SK-N-SH (cell line): ENCODE measurements around the gene NR2F6. TPM values are rescaled to one million over a fixed set of nuclear protein-coding genes. Genes with fewer than 3 reads are reported as not detected.

Experiments used
- CTCF ChIA-PET: fragments of 300-600, 350-600 bp; formaldehyde crosslinking; extraction: SDS; loops from one replicate; lab custom pipeline; 2021; lab: Yijun Ruan, JAX
- POLR2A ChIA-PET: fragments of 350-600 bp; sonication (Branson Sonifier 250); formaldehyde crosslinking; extraction: SDS; loops from one replicate; lab custom pipeline; 2020; ENCODE audit warnings: antibody characterized with exemption, inconsistent platforms; lab: Yijun Ruan, JAX
- DNase-seq: peaks from one replicate; pipeline ENCODE4 v3.0.0; 2012
- H2AFZ ChIP-seq: fragments of 200-600 bp; sonication (generic); 2 replicates; pipeline ENCODE4 v1.8.1; 2016; ENCODE audit warnings: antibody characterized with exemption, mild to moderate bottlenecking, low read depth
- H3F3A ChIP-seq: fragments of 200-600 bp; sonication (generic); replicated peaks from 2 replicates; pipeline ENCODE3; 2016; ENCODE audit warnings: antibody characterized with exemption, mild to moderate bottlenecking; ENCODE audit not compliant: insufficient read depth
- H3K27ac ChIP-seq, 2 experiments: fragments of 200-500 bp in 1 of 2; fragments of 200-600 bp in 1 of 2; sonication (Bioruptor generic) in 1 of 2; sonication (generic), shearing (Covaris generic) in 1 of 2; 2 replicates each; pipeline versions ENCODE4 v1.5.1 to v1.6.1; 2014 to 2016; ENCODE audit warnings: low read depth in 2 of 2, inconsistent platforms in 1 of 2, low read length in 1 of 2, mild to moderate bottlenecking in 1 of 2, mixed read lengths in 1 of 2
- H3K27me3 ChIP-seq: fragments of 200-600 bp; sonication (generic), shearing (Covaris generic); 2 replicates; pipeline ENCODE4 v1.6.1; 2016; ENCODE audit warnings: mixed run types; ENCODE audit not compliant: insufficient read depth
- H3K36me3 ChIP-seq, 2 experiments: fragments of 200-500 bp in 1 of 2; fragments of 200-600 bp in 1 of 2; sonication (Bioruptor generic) in 1 of 2; sonication (generic) in 1 of 2; replicated peaks in 1 of 2; 2 replicates each; pipeline versions ENCODE3 to v1.5.1; 2014 to 2016; ENCODE audit warnings: low read length in 1 of 2, mild to moderate bottlenecking in 1 of 2; ENCODE audit not compliant: insufficient read depth in 2 of 2, control insufficient read depth in 1 of 2
- H3K4me1 ChIP-seq, 2 experiments: fragments of 200-500 bp in 1 of 2; fragments of 200-600 bp in 1 of 2; sonication (Bioruptor generic) in 1 of 2; sonication (generic), shearing (Covaris generic) in 1 of 2; 2 replicates each; pipeline versions ENCODE4 v1.5.1 to v1.6.1; 2014 to 2016; ENCODE audit warnings: low read depth in 1 of 2, low read length in 1 of 2, mixed run types in 1 of 2; ENCODE audit not compliant: insufficient read depth in 2 of 2, control insufficient read depth in 1 of 2
- H3K4me2 ChIP-seq: fragments of 200-600 bp; sonication (generic), shearing (Covaris generic); 2 replicates; pipeline ENCODE4 v1.6.1; 2017; ENCODE audit warnings: mixed run types
- H3K4me3 ChIP-seq, 2 experiments: fragments of 200-500 bp in 1 of 2; fragments of 200-600 bp in 1 of 2; sonication (Bioruptor generic) in 1 of 2; sonication (generic), shearing (Covaris generic) in 1 of 2; 2 replicates each; pipeline versions ENCODE4 v1.5.1 to v1.8.1; 2014 to 2016; ENCODE audit warnings: low read depth in 2 of 2, inconsistent platforms in 1 of 2, low read length in 1 of 2, mild to moderate bottlenecking in 1 of 2, mixed read lengths in 1 of 2, moderate library complexity in 1 of 2
- H3K79me2 ChIP-seq: fragments of 200-600 bp; sonication (generic); 2 replicates; pipeline ENCODE4 v1.8.1; 2017; ENCODE audit warnings: mild to moderate bottlenecking; ENCODE audit not compliant: insufficient read depth
- H3K9ac ChIP-seq: fragments of 200-600 bp; sonication (generic); 2 replicates; pipeline ENCODE4 v1.6.1; 2017; ENCODE audit warnings: mixed run types
- H3K9me2 ChIP-seq: fragments of 200-600 bp; sonication (generic); 2 replicates; pipeline ENCODE4 v1.6.1; 2017; ENCODE audit warnings: mixed run types
- H3K9me3 ChIP-seq: fragments of 200-600 bp; sonication (generic); 2 replicates; pipeline ENCODE4 v1.6.1; 2017; ENCODE audit warnings: mixed run types, mild to moderate bottlenecking, moderate library complexity
- H4K20me1 ChIP-seq: fragments of 200-600 bp; sonication (generic); 2 replicates; pipeline ENCODE4 v1.6.1; 2017; ENCODE audit warnings: mild to moderate bottlenecking, mixed run types; ENCODE audit not compliant: insufficient read depth
- CHD2 ChIP-seq: fragments of 150-350 bp; IDR thresholded peaks from 2 replicates; pipeline ENCODE4 v1.6.1; 2018; ENCODE audit warnings: low read length; ENCODE audit not compliant: partially characterized antibody
- CTCF ChIP-seq: fragments of 200-600 bp; sonication (generic); IDR thresholded peaks from 2 replicates; pipeline ENCODE4 v1.6.1; 2017; ENCODE audit warnings: antibody characterized with exemption, mild to moderate bottlenecking, moderate library complexity
- EP300 ChIP-seq, 2 experiments: IDR thresholded peaks; 2 replicates each; pipeline versions ENCODE4 v1.4.0 to v1.6.1; 2012; ENCODE audit warnings: borderline replicate concordance in 1 of 2, low read depth in 1 of 2, low read length in 1 of 2
- EZH2phosphoT487 ChIP-seq: fragments of 200-600 bp; sonication (generic); IDR thresholded peaks from 2 replicates; pipeline ENCODE4 v1.6.1; 2017; ENCODE audit warnings: low read depth, mixed run types, mild to moderate bottlenecking, antibody characterized with exemption, moderate library complexity, borderline replicate concordance
- FOSL2 ChIP-seq: IDR thresholded peaks from 2 replicates; pipeline ENCODE4 v1.4.0; 2012; ENCODE audit warnings: low read depth, mild to moderate bottlenecking, moderate library complexity, borderline replicate concordance
- IRF3 ChIP-seq: fragments of 150-350 bp; IDR thresholded peaks from 2 replicates; pipeline ENCODE4 v1.6.1; 2016; ENCODE audit warnings: mild to moderate bottlenecking, low read depth, low read length
- MEF2A ChIP-seq: IDR thresholded peaks from 2 replicates; pipeline ENCODE4 v1.4.0; 2012; ENCODE audit warnings: low read depth, borderline replicate concordance
- MXI1 ChIP-seq: IDR thresholded peaks from 2 replicates; pipeline ENCODE4 v1.6.1; 2012; ENCODE audit warnings: mild to moderate bottlenecking, low read depth, low read length, improper control_type of control experiment
- NRF1 ChIP-seq: IDR thresholded peaks from 2 replicates; pipeline ENCODE4 v1.6.1; 2012; ENCODE audit warnings: low read depth, mild to moderate bottlenecking, low read length
- RAD21 ChIP-seq: IDR thresholded peaks from 2 replicates; pipeline ENCODE4 v1.6.1; 2012; ENCODE audit warnings: mild to moderate bottlenecking, low read length
- RCOR1 ChIP-seq: fragments of 150-350 bp; IDR thresholded peaks from 2 replicates; pipeline ENCODE4 v1.6.1; 2017; ENCODE audit warnings: antibody characterized with exemption, low read length
- REST ChIP-seq: IDR thresholded peaks from 2 replicates; pipeline ENCODE4 v1.6.1; 2012; ENCODE audit warnings: mild to moderate bottlenecking, low read depth, low read length, moderate library complexity
- SIN3A ChIP-seq: IDR thresholded peaks from 2 replicates; pipeline ENCODE4 v1.6.1; 2012; ENCODE audit warnings: low read depth, mild to moderate bottlenecking, low read length, moderate library complexity, borderline replicate concordance
- SMC3 ChIP-seq: IDR thresholded peaks from 2 replicates; pipeline ENCODE4 v1.6.1; 2012; ENCODE audit warnings: low read depth, low read length, improper control_type of control experiment
- TCF12 ChIP-seq: IDR thresholded peaks from 2 replicates; pipeline ENCODE4 v1.4.0; 2012
- WGBS: methylation state at CpG from one replicate; pipeline ENCODE4 v1.1.6; 2017; ENCODE audit warnings: low lambda C conversion rate; 5-methylcytosine and 5-hydroxymethylcytosine counted together
- polyA plus RNA-seq, 3 experiments: library from polyadenylated mRNA; depleted of rRNA; stranded (reverse); fragments of >200 nt; gene quantifications; 2 replicates each; pipeline ENCODE4 v1.2.3, GENCODE V29; 2012
- TF ChIP-seq, protein P1 (sequence below): IDR thresholded peaks from 2 replicates; pipeline ENCODE4 v1.4.0; 2012; ENCODE audit warnings: low read depth

NR2F6 gene
- polyA plus RNA-seq, 1 of the 3 experiments (the other 2 are of a cell fraction): 37.3 TPM

GRCh38 chr19:17283504-17283996, 37.8 kb upstream of the NR2F6 start:
- Histone ChIP-seq H3K27me3 (no peaks in the 10 kb centered on the region), H3K79me2 (no peaks in the 10 kb centered on the region), H3K9ac (no peak overlapping the region), H2AFZ (no peak overlapping the region), H3K4me1 (peaks cover 0 to 2% of the 10 kb centered on the region in 2 experiments; a peak in 1 of 4 replicates), H3K27ac (no peak overlapping the region), H3K36me3 (no peaks in the 10 kb centered on the region), H3K9me3 (no peaks in the 10 kb centered on the region), H4K20me1 (no peaks in the 10 kb centered on the region), H3K9me2 (no peaks in the 10 kb centered on the region), H3F3A (peaks cover 19% of the 10 kb centered on the region), H3K4me2 (no peak overlapping the region), H3K4me3 (no peak overlapping the region)
- TF ChIP-seq REST: no peak
- TF ChIP-seq NRF1: no peak
- TF ChIP-seq, protein P1, sequence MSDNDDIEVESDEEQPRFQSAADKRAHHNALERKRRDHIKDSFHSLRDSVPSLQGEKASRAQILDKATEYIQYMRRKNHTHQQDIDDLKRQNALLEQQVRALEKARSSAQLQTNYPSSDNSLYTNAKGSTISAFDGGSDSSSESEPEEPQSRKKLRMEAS: no peak
- no peak for TF ChIP-seq IRF3
- no peak for TF ChIP-seq MEF2A
- no peak for TF ChIP-seq FOSL2
- 79% methylated on average over 2 of the region's 7 CpGs for WGBS
- no peak for DNase-seq
- ChIA-PET POLR2A (interaction anchor here (0.6 to 1.2 kb wide), 2 partner anchors 397 to 624 kb away, joined by 3 to 4 read pairs; partner anchors contain the start of gene SMIM7), CTCF (interaction anchor here (0.6 to 4.6 kb wide), 21 partner anchors 9 to 214 kb away, joined by 3 to 35 read pairs (median 5); partner anchors contain the start of genes DDA1, MRPL34, USE1 and USHBP1)

DNA sequence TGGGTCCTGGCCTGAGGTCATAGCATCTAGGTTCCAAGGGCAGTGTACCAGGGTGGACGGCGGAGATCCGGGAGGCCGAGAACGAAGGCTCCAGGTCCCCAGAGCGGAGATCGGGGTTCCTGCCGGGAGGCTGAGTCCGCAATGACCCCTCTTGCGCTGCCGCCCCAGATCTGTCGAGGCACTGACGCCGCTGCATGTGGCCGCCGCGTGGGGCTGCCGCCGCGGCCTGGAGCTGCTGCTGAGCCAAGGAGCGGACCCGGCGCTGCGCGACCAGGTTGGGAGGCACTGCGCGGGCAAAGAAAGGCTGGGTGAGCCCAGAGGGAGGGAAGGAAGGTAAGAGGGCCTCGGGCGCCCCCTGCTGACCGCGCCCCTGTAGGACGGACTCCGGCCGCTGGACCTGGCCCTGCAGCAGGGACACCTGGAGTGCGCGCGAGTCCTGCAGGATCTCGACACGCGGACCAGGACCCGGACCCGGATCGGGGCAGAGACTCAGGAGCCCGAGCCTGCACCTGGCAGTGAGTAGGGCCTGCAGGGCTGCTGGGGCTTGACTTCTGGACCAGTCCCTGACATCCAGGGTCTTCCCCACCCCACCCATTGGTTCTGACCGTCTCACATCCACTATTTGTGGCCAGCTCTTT, 36.9 kb upstream of the NR2F6 start:
- Histone ChIP-seq H3F3A (peaks cover 19% of the 10 kb centered on the region), H3K9me2 (no peaks in the 10 kb centered on the region), H3K36me3 (no peaks in the 10 kb centered on the region), H3K4me2 (peak overlapping the region; percentile 93), H3K4me1 (peaks cover 0 to 2% of the 10 kb centered on the region in 2 experiments; a peak in 1 of 4 replicates), H3K79me2 (no peaks in the 10 kb centered on the region), H4K20me1 (no peaks in the 10 kb centered on the region), H3K4me3 (peak overlapping the region; percentile 36 to 62), H3K9ac (no peak overlapping the region), H3K27me3 (no peaks in the 10 kb centered on the region), H3K27ac (peak overlapping the region in 1 of 2 experiments; percentile 17; a peak in 1 of 4 replicates), H3K9me3 (no peaks in the 10 kb centered on the region), H2AFZ (peak overlapping the region; percentile 86)
- DNase-seq: peak; percentile 94
- WGBS: 18% methylated on average over 20 of the region's 45 CpGs
- ChIA-PET POLR2A (interaction anchor here (0.6 to 3.5 kb wide), 7 partner anchors 10 to 623 kb away, joined by 3 to 16 read pairs (median 3); partner anchors contain the start of genes BABAM1, OCEL1, SMIM7 and USE1), CTCF (interaction anchor here (0.6 to 4.6 kb wide), 29 partner anchors 10 to 510 kb away, joined by 3 to 35 read pairs (median 4); partner anchors contain the start of genes ABHD8, MRPL34, USE1 and USHBP1)
- TF ChIP-seq RCOR1 (0 out of 2 replicates have a peak, but pooled peaks have one; percentile 8), RAD21 (peak; percentile 89), MXI1 (peak; percentile 73), NRF1 (peak; percentile 51), SIN3A (peak; percentile 59; the same call in 1 of the 2 replicates), CHD2 (peak; percentile 23), SMC3 (peak; percentile 88), EP300 (IDR thresholded peaks at IDR 0.05; ENCODE audit: borderline replicate concordance in 1 of 2, low read depth in 1 of 2, low read length in 1 of 2) (peak; percentile 17 to 23; a peak in 1 of 4 replicates), MEF2A (no peak), TCF12 (no peak), EZH2phosphoT487 (no peak), CTCF (peak; percentile 84)
- TF ChIP-seq, protein P1: peak; percentile 91
